Body of pancreas (tissue), 4 donors: Measurements from ENCODE around the gene SPP2.

Experiments
- POLR2A ChIP-seq, 3 donors: fragments of 450-650 bp; IDR thresholded peaks; one replicate each; pipeline ENCODE4 v1.6.1; 2016; ENCODE audit warnings: antibody characterized with exemption in 3 of 3, mild to moderate bottlenecking in 2 of 3
- TF ChIP-seq, protein P1 (sequence below), 7 experiments: fragments of 450-650 bp in 4 of 7; fragments of 200-600 bp in 3 of 7; sonication (generic) in 3 of 7; IDR thresholded peaks; one replicate each; pipeline ENCODE4 v1.5.1; 2016 to 2019; ENCODE audit warnings: antibody characterized with exemption in 7 of 7

DNA sequence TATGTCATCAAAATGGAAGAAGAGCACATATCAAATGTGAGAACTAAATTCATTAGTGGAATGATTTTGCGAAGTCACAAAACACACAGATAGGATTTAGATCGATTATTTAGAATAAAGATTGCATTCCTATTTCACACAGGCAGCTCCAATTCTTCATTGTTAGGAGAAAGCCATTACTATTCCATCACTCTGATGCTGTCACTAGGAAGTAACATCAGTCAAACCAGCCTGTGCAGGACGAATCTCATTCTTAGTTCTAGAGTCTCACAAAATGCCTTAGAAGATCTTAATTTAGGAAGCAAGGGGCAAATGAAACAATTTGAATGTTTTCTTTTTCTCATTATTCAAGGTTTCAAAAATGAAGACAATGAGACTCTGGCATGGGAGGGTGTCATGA is 44.0 kb upstream of the SPP2 start:
- TF ChIP-seq, protein P1, sequence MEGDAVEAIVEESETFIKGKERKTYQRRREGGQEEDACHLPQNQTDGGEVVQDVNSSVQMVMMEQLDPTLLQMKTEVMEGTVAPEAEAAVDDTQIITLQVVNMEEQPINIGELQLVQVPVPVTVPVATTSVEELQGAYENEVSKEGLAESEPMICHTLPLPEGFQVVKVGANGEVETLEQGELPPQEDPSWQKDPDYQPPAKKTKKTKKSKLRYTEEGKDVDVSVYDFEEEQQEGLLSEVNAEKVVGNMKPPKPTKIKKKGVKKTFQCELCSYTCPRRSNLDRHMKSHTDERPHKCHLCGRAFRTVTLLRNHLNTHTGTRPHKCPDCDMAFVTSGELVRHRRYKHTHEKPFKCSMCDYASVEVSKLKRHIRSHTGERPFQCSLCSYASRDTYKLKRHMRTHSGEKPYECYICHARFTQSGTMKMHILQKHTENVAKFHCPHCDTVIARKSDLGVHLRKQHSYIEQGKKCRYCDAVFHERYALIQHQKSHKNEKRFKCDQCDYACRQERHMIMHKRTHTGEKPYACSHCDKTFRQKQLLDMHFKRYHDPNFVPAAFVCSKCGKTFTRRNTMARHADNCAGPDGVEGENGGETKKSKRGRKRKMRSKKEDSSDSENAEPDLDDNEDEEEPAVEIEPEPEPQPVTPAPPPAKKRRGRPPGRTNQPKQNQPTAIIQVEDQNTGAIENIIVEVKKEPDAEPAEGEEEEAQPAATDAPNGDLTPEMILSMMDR (IDR thresholded peaks at IDR 0.05), result no peak
- no peak for TF ChIP-seq POLR2A (IDR thresholded peaks at IDR 0.05)
